K562 (cell line): ENCODE measurements around the gene ITGAD. TPM values are rescaled to one million over a fixed set of nuclear protein-coding genes. Genes with fewer than 3 reads are reported as not detected.
A peak's percentile ranks its signal among the peaks of the same experiment; 100 is the strongest.

Experiments
- ARNT ChIP-seq, 2 experiments: fragments of 450-650 bp; IDR thresholded peaks; 2 replicates each; pipeline ENCODE4 v1.6.1; 2016; ENCODE audit warnings: mild to moderate bottlenecking in 1 of 2
- ATF1 ChIP-seq, 2 experiments: fragments of 450-650 bp in 1 of 2; IDR thresholded peaks; 2 replicates each; pipeline ENCODE4 v1.6.1; 2016; ENCODE audit warnings: missing compliant biosample characterization in 1 of 2, missing genetic modification characterization in 1 of 2
- DPF2 ChIP-seq: fragments of 450-650 bp; IDR thresholded peaks from 2 replicates; pipeline ENCODE4 v1.6.1; 2016
- E2F3 ChIP-seq: fragments of 250-450 bp; sonication (Bioruptor Pico); IDR thresholded peaks from 2 replicates; pipeline ENCODE4 v1.4.0; 2020; ENCODE audit warnings: mild to moderate bottlenecking
- ESRRA ChIP-seq: fragments of 450-650 bp; IDR thresholded peaks from 2 replicates; pipeline ENCODE4 v1.6.1; 2014; ENCODE audit warnings: low read depth, mild to moderate bottlenecking, moderate library complexity, borderline replicate concordance
- ETS2 ChIP-seq: IDR thresholded peaks from 2 replicates; pipeline ENCODE4 v1.6.1; 2016; ENCODE audit warnings: borderline replicate concordance, missing genetic modification characterization, mild to moderate bottlenecking, moderate library complexity, missing compliant biosample characterization; ENCODE audit not compliant: poor library complexity, severe bottlenecking
- FOXJ2 ChIP-seq: fragments of 200-800 bp; sonication (Bioruptor generic); IDR thresholded peaks from 2 replicates; pipeline ENCODE4 v1.6.1; 2016; ENCODE audit warnings: missing genetic modification characterization, missing compliant biosample characterization
- GATAD2A ChIP-seq: fragments of 450-650 bp; IDR thresholded peaks from 2 replicates; pipeline ENCODE4 v1.6.1; 2017
- IFI16 ChIP-seq: fragments of 250-450 bp; sonication (Bioruptor Pico); IDR thresholded peaks from 2 replicates; pipeline ENCODE4 v2.1.2; 2022; ENCODE audit warnings: mild to moderate bottlenecking, inconsistent platforms
- IRF2 ChIP-seq: sonication (generic); formaldehyde crosslinking; IDR thresholded peaks from 2 replicates; pipeline ENCODE4 v1.8.1; 2022; ENCODE audit warnings: mild to moderate bottlenecking, missing genetic modification reagents
- MBD1 ChIP-seq: fragments of 250-450 bp; sonication (Bioruptor Pico); IDR thresholded peaks from 2 replicates; pipeline ENCODE4 v1.8.0; 2022; ENCODE audit warnings: inconsistent platforms
- NCOR1 ChIP-seq: fragments of 450-650 bp; IDR thresholded peaks from 2 replicates; pipeline ENCODE4 v1.6.1; 2016; ENCODE audit warnings: mild to moderate bottlenecking, moderate library complexity
- NFE2 ChIP-seq: IDR thresholded peaks from 2 replicates; pipeline ENCODE4 v1.6.1; 2014; ENCODE audit warnings: antibody characterized with exemption, low read depth
- PML ChIP-seq: IDR thresholded peaks from 2 replicates; pipeline ENCODE4 v1.6.1; 2012; ENCODE audit warnings: low read length, inconsistent platforms
- RBM17 ChIP-seq: fragments of 200-400 bp; formaldehyde crosslinking; IDR thresholded peaks from 2 replicates; pipeline ENCODE4 v1.6.1; 2017; ENCODE audit warnings: low read depth, mild to moderate bottlenecking, low read length, borderline replicate concordance
- RHOXF2B ChIP-seq: fragments of 250-450 bp; sonication (Bioruptor Pico); conservative IDR thresholded peaks from 2 replicates; pipeline ENCODE4 v1.5.1; 2021
- SAFB2 ChIP-seq: fragments of 200-400 bp; formaldehyde crosslinking; IDR thresholded peaks from 2 replicates; pipeline ENCODE4 v1.6.1; 2018; ENCODE audit warnings: borderline replicate concordance, low read length, low read depth, moderate library complexity; ENCODE audit not compliant: severe bottlenecking
- SIN3B ChIP-seq: fragments of 450-650 bp; IDR thresholded peaks from 2 replicates; pipeline ENCODE4 v1.6.1; 2017; ENCODE audit warnings: low read depth, mild to moderate bottlenecking, moderate library complexity
- SMARCA4 ChIP-seq: fragments of 450-650 bp; IDR thresholded peaks from 2 replicates; pipeline ENCODE4 v1.6.1; 2016
- SMARCE1 ChIP-seq: fragments of 450-650 bp; IDR thresholded peaks from 2 replicates; pipeline ENCODE4 v1.7.1; 2016; ENCODE audit warnings: mild to moderate bottlenecking
- TCFL5 ChIP-seq: fragments of 250-450 bp; sonication (Bioruptor Pico); conservative IDR thresholded peaks from 2 replicates; pipeline ENCODE4 v1.6.1; 2021; ENCODE audit warnings: mild to moderate bottlenecking, moderate library complexity, matching md5 sums
- TEAD4 ChIP-seq, 2 experiments: sonication (generic) in 1 of 2; formaldehyde crosslinking in 1 of 2; IDR thresholded peaks; 2 replicates each; pipeline versions ENCODE4 v1.6.1 to v1.8.0; 2012 to 2022; ENCODE audit warnings: borderline replicate concordance in 1 of 2, inconsistent platforms in 1 of 2, low read length in 1 of 2, mild to moderate bottlenecking in 1 of 2, missing genetic modification reagents in 1 of 2
- ZNF124 ChIP-seq: sonication (generic); formaldehyde crosslinking; IDR thresholded peaks from 2 replicates; pipeline ENCODE4 v1.8.1; 2022; ENCODE audit warnings: missing genetic modification reagents
- ZNF24 ChIP-seq: fragments of 450-650 bp; IDR thresholded peaks from 2 replicates; pipeline ENCODE4 v1.6.1; 2016
- ZNF518B ChIP-seq: fragments of 250-450 bp; sonication (Bioruptor Pico); IDR thresholded peaks from 2 replicates; pipeline ENCODE4 v1.5.0; 2021; ENCODE audit warnings: mild to moderate bottlenecking, moderate library complexity
- polyA plus RNA-seq, 8 experiments: library from polyadenylated mRNA; depleted of rRNA in 4 of 8; stranded (reverse) in 5 of 8; unstranded in 3 of 8; fragments of >200 nt; fragmentation: Nextera tagmentation in 2 of 8; fragmentation: Illumina TruSeq in 1 of 8; extraction: Ambion mirVana in 2 of 8; extraction: Trizol in 1 of 8; gene quantifications; 2 replicates each; pipeline versions ENCODE4 v1.2.1 to v1.2.3, GENCODE V29; 2011 to 2014; ENCODE audit warnings: inconsistent platforms in 1 of 8, missing spikeins in 1 of 8
- total RNA-seq, 7 experiments: library from RNA; depleted of rRNA in 6 of 7; stranded (reverse); fragments of >200 nt in 6 of 7; fragmentation: Illumina TruSeq in 2 of 7; extraction: Trizol in 2 of 7; gene quantifications; 2 replicates each; pipeline versions ENCODE4 v1.2.1 to v1.2.3, GENCODE V29; 2011 to 2021; ENCODE audit warnings: low replicate concordance in 1 of 7

The ITGAD gene
- total and polyA plus RNA-seq, 9 of the 15 experiments (the other 6 are each of a cell fraction or from before 2014, with no cell fraction given): not detected

- no peak for TF ChIP-seq SAFB2
- no peak for TF ChIP-seq MBD1
- no peak for TF ChIP-seq RHOXF2B (CRISPR knock-in tag)
- peak; percentile 32; the same call in 1 of the 2 replicates for TF ChIP-seq GATAD2A
- TF ChIP-seq TCFL5 (CRISPR knock-in tag): no peak
- no peak for TF ChIP-seq FOXJ2 (tag)
- TF ChIP-seq IRF2 (CRISPR knock-in tag): no peak
- no peak for TF ChIP-seq ZNF124 (CRISPR knock-in tag)
- TF ChIP-seq SMARCA4: peak; percentile 44; the same call in 1 of the 2 replicates
- TF ChIP-seq NFE2: peak; percentile 30; the same call in 1 of the 2 replicates
- TF ChIP-seq RBM17: no peak
- TF ChIP-seq NCOR1: no peak
- peak; percentile 92 for TF ChIP-seq ZNF24
- no peak for TF ChIP-seq PML
- peak; percentile 54; the same call in 1 of the 2 replicates for TF ChIP-seq ESRRA
- no peak for TF ChIP-seq ZNF518B (CRISPR knock-in tag)
- no peak for TF ChIP-seq ARNT (IDR thresholded peaks at IDR 0.05)
- TF ChIP-seq DPF2: peak; percentile 51
- no peak for TF ChIP-seq IFI16 (CRISPR knock-in tag)
- TF ChIP-seq ATF1 (CRISPR knock-in tag; IDR thresholded peaks at IDR 0.05): no peak
- peak; percentile 39; the same call in 1 of the 2 replicates for TF ChIP-seq ATF1 (tag; IDR thresholded peaks at IDR 0.05)
- no peak for TF ChIP-seq E2F3 (CRISPR knock-in tag)
- no peak for TF ChIP-seq SIN3B
- no peak for TF ChIP-seq ETS2 (tag)
- peak; percentile 32; the same call in 1 of the 2 replicates for TF ChIP-seq SMARCE1
- no peak for TF ChIP-seq TEAD4 (IDR thresholded peaks at IDR 0.05; ENCODE audit: low read length)
- no peak for TF ChIP-seq TEAD4 (CRISPR knock-in tag; IDR thresholded peaks at IDR 0.05; ENCODE audit: borderline replicate concordance)
These were observed 38.5 kb upstream of the ITGAD start, which contains the start of gene ITGAX (continued) for GRCh38 chr16:31354394-31355291.
